Fibroblast of the aortic adventitia (primary cell): ENCODE data around the gene CROT. TPM values are rescaled to one million over a fixed set of nuclear protein-coding genes. Genes with fewer than 3 reads are reported as not detected.

Experiments
- DNase-seq: peaks from one replicate; pipeline ENCODE4 v3.0.0-alpha.2; 2010; ENCODE audit warnings: low read depth
- H3K4me3 ChIP-seq: 2 replicates; pipeline ENCODE4 v1.5.1; 2011; ENCODE audit warnings: low read depth, mild to moderate bottlenecking, control low read depth, low read length, moderate library complexity
- total RNA-seq: library from RNA; depleted of rRNA; stranded (reverse); fragments of >200 nt; gene quantifications from 2 replicates; pipeline ENCODE4 v1.2.3, GENCODE V29; 2012; ENCODE audit warnings: low replicate concordance
- TF ChIP-seq, protein P1 (sequence below): IDR thresholded peaks from 2 replicates; pipeline ENCODE4 v1.5.1; 2011; ENCODE audit warnings: mild to moderate bottlenecking, low read length, control low read depth, inconsistent platforms; ENCODE audit not compliant: insufficient read depth

CROT gene
- total RNA-seq, 1 donor = 25.9 TPM

DNA sequence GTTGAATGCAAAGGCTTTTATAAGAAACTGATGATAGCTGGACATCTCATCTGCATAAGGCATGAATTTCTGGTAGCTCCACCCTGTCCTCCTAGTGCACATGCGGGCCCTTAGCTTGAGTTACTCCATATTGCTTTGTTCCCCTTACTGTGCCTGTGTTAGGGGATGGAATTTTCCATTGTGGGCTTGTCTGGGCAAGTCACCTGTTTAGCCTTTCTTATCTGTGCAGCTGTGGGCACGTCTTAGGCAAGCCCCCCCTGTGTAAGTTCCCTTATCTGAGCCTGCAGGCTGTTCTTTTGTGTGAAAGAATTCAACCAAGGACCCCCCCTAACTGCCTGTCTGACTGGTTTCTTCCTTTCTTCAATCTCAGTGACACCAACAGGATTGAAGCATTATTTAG, 14.5 kb upstream of the CROT start:
- no peak overlapping the region for H3K4me3 ChIP-seq
- TF ChIP-seq, protein P1, sequence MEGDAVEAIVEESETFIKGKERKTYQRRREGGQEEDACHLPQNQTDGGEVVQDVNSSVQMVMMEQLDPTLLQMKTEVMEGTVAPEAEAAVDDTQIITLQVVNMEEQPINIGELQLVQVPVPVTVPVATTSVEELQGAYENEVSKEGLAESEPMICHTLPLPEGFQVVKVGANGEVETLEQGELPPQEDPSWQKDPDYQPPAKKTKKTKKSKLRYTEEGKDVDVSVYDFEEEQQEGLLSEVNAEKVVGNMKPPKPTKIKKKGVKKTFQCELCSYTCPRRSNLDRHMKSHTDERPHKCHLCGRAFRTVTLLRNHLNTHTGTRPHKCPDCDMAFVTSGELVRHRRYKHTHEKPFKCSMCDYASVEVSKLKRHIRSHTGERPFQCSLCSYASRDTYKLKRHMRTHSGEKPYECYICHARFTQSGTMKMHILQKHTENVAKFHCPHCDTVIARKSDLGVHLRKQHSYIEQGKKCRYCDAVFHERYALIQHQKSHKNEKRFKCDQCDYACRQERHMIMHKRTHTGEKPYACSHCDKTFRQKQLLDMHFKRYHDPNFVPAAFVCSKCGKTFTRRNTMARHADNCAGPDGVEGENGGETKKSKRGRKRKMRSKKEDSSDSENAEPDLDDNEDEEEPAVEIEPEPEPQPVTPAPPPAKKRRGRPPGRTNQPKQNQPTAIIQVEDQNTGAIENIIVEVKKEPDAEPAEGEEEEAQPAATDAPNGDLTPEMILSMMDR = no peak
- no peak for DNase-seq

DNA sequence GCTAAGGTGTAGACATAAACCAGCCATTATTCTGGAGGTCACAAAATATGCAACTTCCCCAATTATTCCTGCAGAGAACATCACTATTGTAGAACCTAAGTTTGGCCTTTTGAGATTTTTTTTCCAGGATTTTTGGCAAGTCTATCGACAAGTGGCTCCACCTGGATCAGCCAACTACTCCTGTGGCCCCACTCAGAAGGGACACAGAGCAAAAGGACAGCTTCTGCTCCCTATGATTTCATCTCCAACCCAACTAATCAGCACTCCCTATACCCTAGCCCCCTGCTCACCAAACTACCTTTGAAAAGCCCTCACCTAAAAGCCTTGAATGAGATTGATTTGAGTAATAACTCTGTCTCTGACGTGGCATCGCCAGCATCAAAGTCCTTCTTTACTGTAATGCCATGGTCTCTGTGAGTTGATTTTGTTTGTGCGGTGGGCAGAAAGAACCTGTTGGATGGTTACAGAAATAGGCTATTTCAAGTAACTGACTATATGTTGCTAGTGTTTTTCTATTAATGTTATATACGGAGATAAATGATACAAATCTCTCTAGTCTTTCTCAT, 13.7 kb upstream of the CROT start:
- no peak overlapping the region for H3K4me3 ChIP-seq
- no peak for DNase-seq
- TF ChIP-seq, protein P1 = no peak

DNA sequence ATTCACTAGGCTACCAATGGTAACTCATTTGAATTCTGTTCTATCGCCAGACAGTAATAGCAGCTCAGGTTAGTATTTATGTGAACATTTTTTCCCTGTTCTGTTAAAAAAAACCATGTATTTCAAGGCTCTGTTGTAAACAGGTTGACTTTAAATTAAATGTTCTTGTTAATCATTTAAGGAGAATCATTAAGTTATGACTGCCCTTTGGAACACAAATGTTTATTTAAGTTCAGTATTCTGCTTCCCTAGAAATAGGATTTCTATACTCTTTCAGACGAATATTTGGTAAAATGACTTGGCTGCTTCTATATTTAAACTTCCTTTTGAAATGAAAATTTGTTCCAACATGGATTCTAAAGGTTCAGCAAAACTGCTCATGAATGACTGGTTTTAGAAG, 13.1 kb upstream of the CROT start:
- DNase-seq = no peak
- TF ChIP-seq, protein P1 = no peak
- no peak overlapping the region for H3K4me3 ChIP-seq

- no peak overlapping the region for H3K4me3 ChIP-seq
Measured at GRCh38 chr7:87336136-87336535, 9.3 kb upstream of the CROT start.

GRCh38 chr7:87337331-87337730, 8.1 kb upstream of the CROT start:
- H3K4me3 ChIP-seq = no peak overlapping the region
- TF ChIP-seq, protein P1 = no peak

More at GRCh38 chr7:87336136-87336535, 9.3 kb upstream of the CROT start:
- no peak for DNase-seq
- TF ChIP-seq, protein P1 = no peak

GRCh38 chr7:87339373-87339897, 6.0 kb upstream of the CROT start:
- H3K4me3 ChIP-seq = no peak overlapping the region
- TF ChIP-seq, protein P1 = no peak
- no peak for DNase-seq

More at GRCh38 chr7:87337331-87337730, 8.1 kb upstream of the CROT start:
- DNase-seq = no peak

GRCh38 chr7:87341441-87341840, 4.0 kb upstream of the CROT start:
- H3K4me3 ChIP-seq = no peak overlapping the region
- TF ChIP-seq, protein P1 = no peak
- no peak for DNase-seq
